Neural progenitor cell (in vitro differentiated cells): ENCODE data around the gene DVL1.

Source experiments
- EZH2 ChIP-seq: fragments of 200-600 bp; sonication (generic); IDR thresholded peaks from 2 replicates; pipeline ENCODE4 v1.6.1; 2017; ENCODE audit warnings: antibody characterized with exemption, mild to moderate bottlenecking, moderate library complexity
- EZH2phosphoT487 ChIP-seq: fragments of 200-600 bp; sonication (generic); IDR thresholded peaks from 2 replicates; pipeline ENCODE4 v1.6.1; 2017; ENCODE audit warnings: antibody characterized with exemption
- TF ChIP-seq, protein P1 (sequence below): fragments of 200-600 bp; sonication (generic); IDR thresholded peaks from 2 replicates; pipeline ENCODE4 v1.5.1; 2017; ENCODE audit warnings: antibody characterized with exemption, mild to moderate bottlenecking

DNA sequence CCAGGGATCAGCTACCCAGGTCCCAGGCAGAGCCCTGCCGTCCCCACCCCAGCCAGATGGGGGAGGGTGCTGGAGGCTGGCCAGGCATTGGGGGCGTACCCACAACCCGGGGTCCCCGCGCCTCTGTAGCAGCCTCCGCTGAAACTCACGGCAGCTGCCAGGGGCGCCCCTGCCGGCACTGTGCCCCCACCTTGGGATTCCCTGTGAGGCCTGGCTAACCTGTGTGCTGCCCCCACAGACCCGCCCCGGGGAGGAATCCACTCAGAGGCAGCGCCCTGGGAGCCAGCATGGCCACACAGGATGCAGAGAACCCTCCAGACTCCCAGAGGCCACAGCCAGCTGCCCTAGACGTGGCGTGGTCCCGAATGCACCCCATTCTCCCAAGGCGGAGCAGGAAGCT is 3.8 kb downstream of the DVL1 start:
- TF ChIP-seq, protein P1, sequence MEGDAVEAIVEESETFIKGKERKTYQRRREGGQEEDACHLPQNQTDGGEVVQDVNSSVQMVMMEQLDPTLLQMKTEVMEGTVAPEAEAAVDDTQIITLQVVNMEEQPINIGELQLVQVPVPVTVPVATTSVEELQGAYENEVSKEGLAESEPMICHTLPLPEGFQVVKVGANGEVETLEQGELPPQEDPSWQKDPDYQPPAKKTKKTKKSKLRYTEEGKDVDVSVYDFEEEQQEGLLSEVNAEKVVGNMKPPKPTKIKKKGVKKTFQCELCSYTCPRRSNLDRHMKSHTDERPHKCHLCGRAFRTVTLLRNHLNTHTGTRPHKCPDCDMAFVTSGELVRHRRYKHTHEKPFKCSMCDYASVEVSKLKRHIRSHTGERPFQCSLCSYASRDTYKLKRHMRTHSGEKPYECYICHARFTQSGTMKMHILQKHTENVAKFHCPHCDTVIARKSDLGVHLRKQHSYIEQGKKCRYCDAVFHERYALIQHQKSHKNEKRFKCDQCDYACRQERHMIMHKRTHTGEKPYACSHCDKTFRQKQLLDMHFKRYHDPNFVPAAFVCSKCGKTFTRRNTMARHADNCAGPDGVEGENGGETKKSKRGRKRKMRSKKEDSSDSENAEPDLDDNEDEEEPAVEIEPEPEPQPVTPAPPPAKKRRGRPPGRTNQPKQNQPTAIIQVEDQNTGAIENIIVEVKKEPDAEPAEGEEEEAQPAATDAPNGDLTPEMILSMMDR = no peak
- TF ChIP-seq EZH2 = no peak
- TF ChIP-seq EZH2phosphoT487 = no peak
